Measurements from ENCODE around the gene JAM3.

GRCh38 chr11:134041791-134042696 is 26.8 kb upstream of the JAM3 start:
- TF ChIP-seq ZNF263 (CRISPR knock-in tag; IDR thresholded peaks at IDR 0.05; ENCODE audit: low read depth) (no peak), KAT7 (CRISPR knock-in tag; IDR thresholded peaks at IDR 0.05; ENCODE audit: borderline replicate concordance) (no peak), CTCF (IDR thresholded peaks at IDR 0.05) (no peak)

All from WTC11 (cell line).